HCT116 (cell line): Measurements from ENCODE around the gene HPGDS. TPM values are rescaled to one million over a fixed set of nuclear protein-coding genes. Genes with fewer than 3 reads are reported as not detected.

ENCODE experiments used
- ATAC-seq: fragments of 200-7000 bp; cut with Tn5 transposase; 2 replicates; pipeline ENCODE4 v1.9.1; 2020; ENCODE audit warnings: mild to moderate bottlenecking, moderate library complexity
- BruUV-seq: library from RNA; stranded (reverse); fragments of 400-500 nt; replicated peaks from 2 replicates; lab custom pipeline; 2021; lab: Mats Ljungman, UMichigan
- CTCF ChIA-PET: fragments of 300-600 bp; sonication (Branson Sonifier 250); formaldehyde crosslinking; loops from one replicate; lab custom pipeline; 2021; ENCODE audit warnings: antibody characterized with exemption; lab: Charles Lee
- POLR2A ChIA-PET: fragments of 300-600, 350-600 bp; sonication (Branson Sonifier 250); formaldehyde crosslinking; loops from one replicate; lab custom pipeline; 2021; ENCODE audit warnings: antibody characterized with exemption; lab: Charles Lee
- RAD21 ChIA-PET, 2 experiments: fragments of 300-600 bp; sonication (Branson Sonifier 250); formaldehyde crosslinking; loops; one replicate each; lab custom pipeline; 2023; ENCODE audit warnings: low total read pairs in 2 of 2; ENCODE audit not compliant: uncharacterized antibody in 2 of 2, unreplicated experiment in 2 of 2, low non-redundant PET in 1 of 2; lab: Charles Lee
- DNase-seq: peaks from one replicate; pipeline ENCODE4 v3.0.0-alpha.2; 2010; ENCODE audit warnings: low read depth, low spot score
- H2AFZ ChIP-seq: fragments of 200-600 bp; shearing (Covaris generic), sonication (generic); 2 replicates; pipeline ENCODE4 v1.6.1; 2017; ENCODE audit warnings: low read depth, mixed run types, mixed read lengths, antibody characterized with exemption, low read length; ENCODE audit not compliant: poor library complexity, severe bottlenecking
- H3K27ac ChIP-seq: 2 replicates; pipeline ENCODE4 v1.5.1; 2012; ENCODE audit warnings: low read depth, low read length
- H3K27me3 ChIP-seq: fragments of 200-600 bp; sonication (generic); 2 replicates; pipeline ENCODE4 v1.6.1; 2016; ENCODE audit warnings: mixed run types, low read length, mixed read lengths; ENCODE audit not compliant: insufficient read depth
- H3K36me3 ChIP-seq, 2 experiments: fragments of 200-500 bp in 1 of 2; fragments of 200-600 bp in 1 of 2; sonication (Bioruptor generic) in 1 of 2; sonication (generic) in 1 of 2; 2 replicates each; pipeline versions ENCODE4 v1.5.1 to v1.6.1; 2014 to 2016; ENCODE audit warnings: low read length in 2 of 2, inconsistent platforms in 1 of 2, mixed read lengths in 1 of 2, mixed run types in 1 of 2; ENCODE audit not compliant: insufficient read depth in 2 of 2, control insufficient read depth in 1 of 2
- H3K4me1 ChIP-seq, 2 experiments: fragments of 200-600 bp in 1 of 2; sonication (generic) in 1 of 2; 2 replicates each; pipeline versions ENCODE4 v1.5.1 to v1.6.1; 2012 to 2017; ENCODE audit warnings: low read length in 2 of 2, inconsistent platforms in 1 of 2, mild to moderate bottlenecking in 1 of 2, mixed read lengths in 1 of 2, mixed run types in 1 of 2, moderate library complexity in 1 of 2; ENCODE audit not compliant: insufficient read depth in 2 of 2, control insufficient read depth in 1 of 2
- H3K4me2 ChIP-seq: fragments of 200-600 bp; sonication (generic); 2 replicates; pipeline ENCODE4 v1.6.1; 2017; ENCODE audit warnings: mixed run types, low read length, mixed read lengths
- H3K4me3 ChIP-seq, 2 experiments: fragments of 200-600 bp in 1 of 2; sonication (generic) in 1 of 2; replicated peaks in 1 of 2; 2 replicates each; pipeline ENCODE4 v1.5.1; 2011 to 2016; ENCODE audit warnings: low read length in 2 of 2, control low read depth in 1 of 2, low read depth in 1 of 2, mild to moderate bottlenecking in 1 of 2, mixed read lengths in 1 of 2, mixed run types in 1 of 2
- H3K79me2 ChIP-seq: fragments of 200-600 bp; sonication (generic); 2 replicates; pipeline ENCODE4 v1.6.1; 2017; ENCODE audit warnings: mild to moderate bottlenecking, mixed run types, low read length, moderate library complexity, mixed read lengths; ENCODE audit not compliant: insufficient read depth
- H3K9ac ChIP-seq: fragments of 200-600 bp; sonication (generic); 2 replicates; pipeline ENCODE4 v1.6.1; 2016; ENCODE audit warnings: low read length, mixed read lengths
- H3K9me2 ChIP-seq: fragments of 200-600 bp; sonication (generic), shearing (Covaris generic); 2 replicates; pipeline ENCODE4 v1.6.1; 2017; ENCODE audit warnings: mixed run types, mild to moderate bottlenecking, moderate library complexity; ENCODE audit not compliant: insufficient read depth
- H3K9me3 ChIP-seq, 2 experiments: fragments of 200-500 bp in 1 of 2; fragments of 200-600 bp in 1 of 2; sonication (Bioruptor generic) in 1 of 2; sonication (generic) in 1 of 2; 2 replicates each; pipeline ENCODE4 v1.6.1; 2014 to 2017; ENCODE audit warnings: low read length in 2 of 2, mixed read lengths in 2 of 2, inconsistent platforms in 1 of 2, low read depth in 1 of 2, mild to moderate bottlenecking in 1 of 2, mixed run types in 1 of 2, moderate library complexity in 1 of 2; ENCODE audit not compliant: control insufficient read depth in 1 of 2, insufficient read depth in 1 of 2
- H4K20me1 ChIP-seq: fragments of 200-600 bp; sonication (generic), shearing (Covaris generic); 2 replicates; pipeline ENCODE4 v1.6.1; 2017; ENCODE audit warnings: mixed run types, mild to moderate bottlenecking, moderate library complexity; ENCODE audit not compliant: insufficient read depth
- EGR1 ChIP-seq: IDR thresholded peaks from 2 replicates; pipeline ENCODE4 v1.6.1; 2012; ENCODE audit warnings: low read depth
- ELF1 ChIP-seq: IDR thresholded peaks from 2 replicates; pipeline ENCODE4 v1.6.1; 2012; ENCODE audit warnings: low read depth, borderline replicate concordance
- EZH2 ChIP-seq: fragments of 200-600 bp; sonication (generic); IDR thresholded peaks from 2 replicates; pipeline ENCODE4 v1.6.1; 2017; ENCODE audit warnings: antibody characterized with exemption, mixed run types
- POLR2AphosphoS5 ChIP-seq: IDR thresholded peaks from 2 replicates; pipeline ENCODE4 v1.6.1; 2011; ENCODE audit warnings: mild to moderate bottlenecking, low read depth, low read length, moderate library complexity
- RAD21 ChIP-seq: IDR thresholded peaks from 2 replicates; pipeline ENCODE4 v1.6.1; 2012; ENCODE audit warnings: low read depth, mild to moderate bottlenecking
- SIN3A ChIP-seq: IDR thresholded peaks from 2 replicates; pipeline ENCODE4 v1.6.1; 2012; ENCODE audit warnings: low read depth
- ZFX ChIP-seq: fragments of 450-650 bp; IDR thresholded peaks from 2 replicates; pipeline ENCODE4 v1.6.1; 2017
- ZNF274 ChIP-seq: fragments of 200-500 bp; sonication (Bioruptor generic); IDR thresholded peaks from 2 replicates; pipeline ENCODE4 v1.6.1; 2014; ENCODE audit warnings: mild to moderate bottlenecking, low read depth, low read length, inconsistent platforms
- intact Hi-C: fragments of 100-400 bp; cut with micrococcal nuclease; formaldehyde crosslinking; loops from 2 replicates; pipeline ENCODE4 v1.10.0; 2022
- total RNA-seq: library from RNA; stranded (reverse); gene quantifications from one replicate; pipeline ENCODE4 v1.2.1, GENCODE V29; 2021; ENCODE audit not compliant: unreplicated experiment
- TF ChIP-seq, protein P1 (sequence below): IDR thresholded peaks from 2 replicates; pipeline ENCODE4 v1.6.1; 2011; ENCODE audit warnings: mild to moderate bottlenecking, low read length, moderate library complexity; ENCODE audit not compliant: insufficient replicate concordance; ENCODE audit errors: extremely low read depth
- TF ChIP-seq, protein P2 (sequence below): IDR thresholded peaks from 2 replicates; pipeline ENCODE4 v1.6.1; 2012

Gene HPGDS
- total RNA-seq, 1 experiment from 2014 or later, result not detected

GRCh38 chr4:94277534-94277933 lies 65.1 kb downstream of the HPGDS start:
- Histone ChIP-seq H3K9ac (no peak overlapping the region), H3K27ac (no peak overlapping the region), H3K36me3 (peaks cover 37% of the 10 kb centered on the region in 2 experiments), H3K9me2 (no peaks in the 10 kb centered on the region), H3K79me2 (no peaks in the 10 kb centered on the region; the same call in 1 of the 2 replicates), H4K20me1 (no peaks in the 10 kb centered on the region), H3K4me2 (no peak overlapping the region), H3K9me3 (no peaks in the 10 kb centered on the region), H3K4me1 (no peaks in the 10 kb centered on the region), H3K27me3 (no peaks in the 10 kb centered on the region), H2AFZ (no peak overlapping the region), H3K4me3 (no peak overlapping the region)
- intact Hi-C loops, result no loop called here
- CTCF ChIA-PET, result no interaction called here
- no TSS peak for BruUV-seq
- TF ChIP-seq, protein P1, sequence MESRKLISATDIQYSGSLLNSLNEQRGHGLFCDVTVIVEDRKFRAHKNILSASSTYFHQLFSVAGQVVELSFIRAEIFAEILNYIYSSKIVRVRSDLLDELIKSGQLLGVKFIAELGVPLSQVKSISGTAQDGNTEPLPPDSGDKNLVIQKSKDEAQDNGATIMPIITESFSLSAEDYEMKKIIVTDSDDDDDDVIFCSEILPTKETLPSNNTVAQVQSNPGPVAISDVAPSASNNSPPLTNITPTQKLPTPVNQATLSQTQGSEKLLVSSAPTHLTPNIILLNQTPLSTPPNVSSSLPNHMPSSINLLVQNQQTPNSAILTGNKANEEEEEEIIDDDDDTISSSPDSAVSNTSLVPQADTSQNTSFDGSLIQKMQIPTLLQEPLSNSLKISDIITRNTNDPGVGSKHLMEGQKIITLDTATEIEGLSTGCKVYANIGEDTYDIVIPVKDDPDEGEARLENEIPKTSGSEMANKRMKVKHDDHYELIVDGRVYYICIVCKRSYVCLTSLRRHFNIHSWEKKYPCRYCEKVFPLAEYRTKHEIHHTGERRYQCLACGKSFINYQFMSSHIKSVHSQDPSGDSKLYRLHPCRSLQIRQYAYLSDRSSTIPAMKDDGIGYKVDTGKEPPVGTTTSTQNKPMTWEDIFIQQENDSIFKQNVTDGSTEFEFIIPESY, result no peak
- no peak for TF ChIP-seq EZH2
- no peak for TF ChIP-seq ELF1
- TF ChIP-seq SIN3A, result no peak
- TF ChIP-seq RAD21, result no peak
- TF ChIP-seq, protein P2, sequence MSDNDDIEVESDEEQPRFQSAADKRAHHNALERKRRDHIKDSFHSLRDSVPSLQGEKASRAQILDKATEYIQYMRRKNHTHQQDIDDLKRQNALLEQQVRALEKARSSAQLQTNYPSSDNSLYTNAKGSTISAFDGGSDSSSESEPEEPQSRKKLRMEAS, result no peak
- TF ChIP-seq ZNF274, result no peak
- no peak for TF ChIP-seq ZFX
- no peak for TF ChIP-seq EGR1
- TF ChIP-seq POLR2AphosphoS5, result no peak
- RAD21 ChIA-PET, result no interaction called here
- DNase-seq (no peak), ATAC-seq (no peak)
- POLR2A ChIA-PET, result no interaction called here
